ENCODE results near the gene ATP2C2.

GRCh38 chr16:84329843-84330684 is 38.3 kb upstream of the ATP2C2 start:
- TF ChIP-seq GATA3 (IDR thresholded peaks at IDR 0.05; ENCODE audit: low read depth, low read length) = no peak
- no peak for TF ChIP-seq GATA2 (IDR thresholded peaks at IDR 0.05; ENCODE audit: low read depth, low read length)
